ENCODE data around the gene BCL2L11. TPM values are rescaled to one million over a fixed set of nuclear protein-coding genes. Genes with fewer than 3 reads are reported as not detected.

BCL2L11 gene
- total and polyA plus RNA-seq, 10 of the 15 experiments (the other 5 are each of a cell fraction or from before 2014, with no cell fraction given): 0.29 to 10.1 (median 1.1) TPM

DNA sequence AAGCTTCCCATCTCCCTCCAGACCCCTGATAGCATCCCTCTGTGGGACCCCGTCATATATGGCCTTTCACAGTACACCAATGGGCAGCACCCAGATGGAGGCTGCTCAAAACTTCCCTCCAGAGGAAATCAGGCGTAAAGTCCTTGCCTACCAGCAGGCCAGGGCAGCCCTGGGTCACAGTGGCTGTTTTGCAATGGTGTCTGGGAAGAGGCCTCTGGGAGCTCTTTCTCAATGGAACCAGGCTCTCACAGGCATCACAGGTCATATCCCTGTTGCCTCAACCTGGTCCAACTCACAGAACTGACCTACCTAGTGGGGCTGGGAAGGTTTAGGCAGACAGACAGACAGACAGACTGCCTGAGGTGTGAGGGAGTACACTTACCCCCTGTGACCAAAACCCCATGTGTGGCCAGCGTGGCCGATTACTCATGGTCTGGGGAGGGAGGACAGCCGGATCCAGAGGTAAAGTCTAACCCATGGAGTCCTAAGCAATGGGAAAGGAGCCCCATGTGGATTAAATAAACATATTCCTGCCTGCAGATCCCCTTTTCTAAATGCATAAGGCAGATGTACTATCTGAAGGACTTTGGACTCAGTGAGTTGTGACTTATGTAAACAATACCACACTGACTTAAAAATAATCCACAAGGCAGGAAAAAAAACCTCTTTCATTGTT is 58.2 kb downstream of the BCL2L11 start:
- ChIA-PET CTCF (interaction anchor here (1.0 kb wide), 1 partner anchor 8 kb away, joined by 3 read pairs; no protein-coding TSS in a partner anchor), SMC1A (ENCODE audit: uncharacterized antibody, unreplicated experiment) (interaction anchor here (0.7 to 3.0 kb wide), 6 partner anchors 10 to 22 kb away, joined by 3 to 19 read pairs (median 6); no protein-coding TSS in a partner anchor), RAD21 (ENCODE audit: unreplicated experiment) (interaction anchor here (1.0 to 1.9 kb wide), 2 partner anchors 10 to 54 kb away, joined by 4 to 11 read pairs; no protein-coding TSS in a partner anchor), POLR2A (interaction anchor here (0.7 to 1.7 kb wide), 3 partner anchors 9 to 12 kb away, joined by 3 to 5 read pairs (median 4); no protein-coding TSS in a partner anchor)
- peaks cover 0 to 8% of the 10 kb centered on the region in 2 experiments; a peak in 3 of 4 replicates for H3K27me3 ChIP-seq (replicated peaks in 1 of 2; ENCODE audit: control insufficient read depth in 2 of 2, insufficient read depth in 2 of 2, low read length in 1 of 2)
- no peak overlapping the region for H3K27ac ChIP-seq (ENCODE audit: control insufficient read depth, insufficient read depth)
- no peak overlapping the region for H3K4me2 ChIP-seq (ENCODE audit: control insufficient read depth, insufficient read depth)
- no peak overlapping the region for H3K9ac ChIP-seq (ENCODE audit: control insufficient read depth, insufficient read depth, low read length)
- intact Hi-C loops (cut with micrococcal nuclease; ENCODE audit: unreplicated experiment) (no loop called here), in situ Hi-C loops (cut with MboI) (no loop called here)
- no peaks in the 10 kb centered on the region for H3K79me2 ChIP-seq (ENCODE audit: control insufficient read depth, insufficient read depth, low read length)
- ATAC-seq (peak; percentile 37), FAIRE-seq (no peak), DNase-seq (ENCODE audit: low read depth, low spot score) (no peak)
- no peak overlapping the region for H2AFZ ChIP-seq (ENCODE audit: control insufficient read depth, low read depth, low read length)
- TF ChIP-seq SIN3A (IDR thresholded peaks at IDR 0.05; ENCODE audit: low read depth, low read length) (no peak), ATF7 (IDR thresholded peaks at IDR 0.05; ENCODE audit: low read depth) (no peak), JUND (IDR thresholded peaks at IDR 0.05; ENCODE audit: low read depth, low read length) (no peak), IKZF1 (conservative IDR thresholded peaks at IDR 0.05) (peak; percentile 24; the same call in 1 of the 2 replicates), IKZF2 (IDR thresholded peaks at IDR 0.05) (peak in 1 of 2 experiments; percentile 22; a peak in 2 of 4 replicates), ZNF217 (IDR thresholded peaks at IDR 0.05) (no peak), SUZ12 (IDR thresholded peaks at IDR 0.05; ENCODE audit: unreplicated experiment) (no peak)
- TF ChIP-seq, protein P1, sequence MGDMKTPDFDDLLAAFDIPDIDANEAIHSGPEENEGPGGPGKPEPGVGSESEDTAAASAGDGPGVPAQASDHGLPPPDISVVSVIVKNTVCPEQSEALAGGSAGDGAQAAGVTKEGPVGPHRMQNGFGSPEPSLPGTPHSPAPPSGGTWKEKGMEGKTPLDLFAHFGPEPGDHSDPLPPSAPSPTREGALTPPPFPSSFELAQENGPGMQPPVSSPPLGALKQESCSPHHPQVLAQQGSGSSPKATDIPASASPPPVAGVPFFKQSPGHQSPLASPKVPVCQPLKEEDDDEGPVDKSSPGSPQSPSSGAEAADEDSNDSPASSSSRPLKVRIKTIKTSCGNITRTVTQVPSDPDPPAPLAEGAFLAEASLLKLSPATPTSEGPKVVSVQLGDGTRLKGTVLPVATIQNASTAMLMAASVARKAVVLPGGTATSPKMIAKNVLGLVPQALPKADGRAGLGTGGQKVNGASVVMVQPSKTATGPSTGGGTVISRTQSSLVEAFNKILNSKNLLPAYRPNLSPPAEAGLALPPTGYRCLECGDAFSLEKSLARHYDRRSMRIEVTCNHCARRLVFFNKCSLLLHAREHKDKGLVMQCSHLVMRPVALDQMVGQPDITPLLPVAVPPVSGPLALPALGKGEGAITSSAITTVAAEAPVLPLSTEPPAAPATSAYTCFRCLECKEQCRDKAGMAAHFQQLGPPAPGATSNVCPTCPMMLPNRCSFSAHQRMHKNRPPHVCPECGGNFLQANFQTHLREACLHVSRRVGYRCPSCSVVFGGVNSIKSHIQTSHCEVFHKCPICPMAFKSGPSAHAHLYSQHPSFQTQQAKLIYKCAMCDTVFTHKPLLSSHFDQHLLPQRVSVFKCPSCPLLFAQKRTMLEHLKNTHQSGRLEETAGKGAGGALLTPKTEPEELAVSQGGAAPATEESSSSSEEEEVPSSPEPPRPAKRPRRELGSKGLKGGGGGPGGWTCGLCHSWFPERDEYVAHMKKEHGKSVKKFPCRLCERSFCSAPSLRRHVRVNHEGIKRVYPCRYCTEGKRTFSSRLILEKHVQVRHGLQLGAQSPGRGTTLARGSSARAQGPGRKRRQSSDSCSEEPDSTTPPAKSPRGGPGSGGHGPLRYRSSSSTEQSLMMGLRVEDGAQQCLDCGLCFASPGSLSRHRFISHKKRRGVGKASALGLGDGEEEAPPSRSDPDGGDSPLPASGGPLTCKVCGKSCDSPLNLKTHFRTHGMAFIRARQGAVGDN (IDR thresholded peaks at IDR 0.05): no peak
- TF ChIP-seq, protein P2, sequence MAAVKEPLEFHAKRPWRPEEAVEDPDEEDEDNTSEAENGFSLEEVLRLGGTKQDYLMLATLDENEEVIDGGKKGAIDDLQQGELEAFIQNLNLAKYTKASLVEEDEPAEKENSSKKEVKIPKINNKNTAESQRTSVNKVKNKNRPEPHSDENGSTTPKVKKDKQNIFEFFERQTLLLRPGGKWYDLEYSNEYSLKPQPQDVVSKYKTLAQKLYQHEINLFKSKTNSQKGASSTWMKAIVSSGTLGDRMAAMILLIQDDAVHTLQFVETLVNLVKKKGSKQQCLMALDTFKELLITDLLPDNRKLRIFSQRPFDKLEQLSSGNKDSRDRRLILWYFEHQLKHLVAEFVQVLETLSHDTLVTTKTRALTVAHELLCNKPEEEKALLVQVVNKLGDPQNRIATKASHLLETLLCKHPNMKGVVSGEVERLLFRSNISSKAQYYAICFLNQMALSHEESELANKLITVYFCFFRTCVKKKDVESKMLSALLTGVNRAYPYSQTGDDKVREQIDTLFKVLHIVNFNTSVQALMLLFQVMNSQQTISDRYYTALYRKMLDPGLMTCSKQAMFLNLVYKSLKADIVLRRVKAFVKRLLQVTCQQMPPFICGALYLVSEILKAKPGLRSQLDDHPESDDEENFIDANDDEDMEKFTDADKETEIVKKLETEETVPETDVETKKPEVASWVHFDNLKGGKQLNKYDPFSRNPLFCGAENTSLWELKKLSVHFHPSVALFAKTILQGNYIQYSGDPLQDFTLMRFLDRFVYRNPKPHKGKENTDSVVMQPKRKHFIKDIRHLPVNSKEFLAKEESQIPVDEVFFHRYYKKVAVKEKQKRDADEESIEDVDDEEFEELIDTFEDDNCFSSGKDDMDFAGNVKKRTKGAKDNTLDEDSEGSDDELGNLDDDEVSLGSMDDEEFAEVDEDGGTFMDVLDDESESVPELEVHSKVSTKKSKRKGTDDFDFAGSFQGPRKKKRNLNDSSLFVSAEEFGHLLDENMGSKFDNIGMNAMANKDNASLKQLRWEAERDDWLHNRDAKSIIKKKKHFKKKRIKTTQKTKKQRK (IDR thresholded peaks at IDR 0.05; ENCODE audit: low read depth, low read length): no peak
- no peaks in the 10 kb centered on the region; the same call in 2 of the 3 replicates for H3K9me3 ChIP-seq (replicated peaks; ENCODE audit: control insufficient read depth, insufficient read depth, low read length)
- H4K20me1 ChIP-seq (ENCODE audit: control insufficient read depth, insufficient read depth): no peaks in the 10 kb centered on the region
- WGBS (ENCODE audit: insufficient coverage, insufficient replicate concordance, low lambda C conversion rate, missing lambda C conversion rate): 38% methylated on average over 5 of the region's 5 CpGs
- H3K4me3 ChIP-seq: no peak overlapping the region
- no peaks in the 10 kb centered on the region for H3K36me3 ChIP-seq (ENCODE audit: control insufficient read depth in 2 of 2, insufficient read depth in 2 of 2, low read length in 1 of 2)
- H3K4me1 ChIP-seq (ENCODE audit: control insufficient read depth, insufficient read depth, low read length): no peaks in the 10 kb centered on the region
- no TSS peak for BruUV-seq (replicated peaks)

Data from GM12878 (cell line).